Colonic mucosa (tissue), 4 donors: ENCODE data around the gene SMPD1. TPM values are rescaled to one million over a fixed set of nuclear protein-coding genes. Genes with fewer than 3 reads are reported as not detected.

ENCODE experiments used
- DNase-seq: peaks from one replicate; pipeline ENCODE4 v3.0.0-alpha.2; 2020
- H3K27ac ChIP-seq: fragments of 200-600 bp; one replicate; pipeline ENCODE4 v1.8.0; 2021
- H3K27me3 ChIP-seq: fragments of 200-600 bp; one replicate; pipeline ENCODE4 v1.8.0; 2021
- H3K36me3 ChIP-seq: fragments of 200-600 bp; one replicate; pipeline ENCODE4 v1.8.0; 2021
- H3K4me1 ChIP-seq: fragments of 200-600 bp; one replicate; pipeline ENCODE4 v1.8.0; 2021; ENCODE audit warnings: mild to moderate bottlenecking
- H3K4me3 ChIP-seq: fragments of 200-600 bp; one replicate; pipeline ENCODE4 v1.8.0; 2021
- H3K9ac ChIP-seq, 2 donors: one replicate each; pipeline ENCODE4 v1.7.0; 2013; ENCODE audit warnings: control low read depth in 2 of 2, low read depth in 2 of 2, low read length in 2 of 2
- H3K9me3 ChIP-seq: fragments of 200-600 bp; one replicate; pipeline ENCODE4 v1.8.0; 2021
- intact Hi-C: fragments of 100-400 bp; cut with DNase I; formaldehyde crosslinking; loops from one replicate; pipeline ENCODE4 v1.14.1; 2022
- total RNA-seq, 2 donors: library from RNA; stranded (reverse); fragmentation: NEBNext Ultra II Directional in 1 of 2; extraction: Animal tissue kit (Norgen Biotek cat#: 25700) in 1 of 2; gene quantifications; one replicate each; pipeline ENCODE4 v1.2.1, GENCODE V29; 2021
- TF ChIP-seq, protein P1 (sequence below): fragments of 200-600 bp; IDR thresholded peaks from one replicate; pipeline ENCODE4 v1.8.0; 2022; ENCODE audit warnings: antibody characterized with exemption, mild to moderate bottlenecking
- donor health status: healthy.
- donor health status: DM: no; HTN: no; CAD: no.
- donor health status: DM: no; HTN: no; CAD: no.

The SMPD1 gene
- total RNA-seq, 2 donors from 2014 or later: 49.3 to 57.1 TPM

- intact Hi-C loops: no loop called here
Observed at GRCh38 chr11:6433998-6434660, 43.9 kb downstream of the SMPD1 start.

DNA sequence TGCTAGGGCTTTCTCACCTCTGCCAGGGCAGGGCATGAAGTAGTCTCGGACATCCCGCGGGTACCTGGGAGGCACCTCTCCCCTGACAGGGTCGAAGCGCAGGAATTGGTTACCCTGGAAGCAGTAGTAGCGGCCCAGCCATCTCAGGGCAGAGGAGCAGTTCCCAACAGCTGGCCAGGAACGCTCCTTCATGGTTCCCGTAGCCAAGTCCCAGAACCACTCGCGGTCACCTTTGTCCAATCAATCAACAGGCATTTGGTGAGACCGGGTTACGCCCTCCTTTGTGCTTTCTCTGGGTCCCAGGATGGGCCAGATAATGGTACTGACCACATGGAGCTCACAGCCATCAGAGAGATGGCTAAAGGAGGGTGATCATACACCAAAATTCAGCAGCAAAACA is 47.1 kb downstream of the SMPD1 start:
- intact Hi-C loops: no loop called here
- Histone ChIP-seq H3K4me1 (no peaks in the 10 kb centered on the region), H3K9ac (no peak overlapping the region), H3K4me3 (no peak overlapping the region), H3K9me3 (no peaks in the 10 kb centered on the region), H3K27me3 (no peaks in the 10 kb centered on the region), H3K36me3 (no peaks in the 10 kb centered on the region), H3K27ac (no peak overlapping the region)
- TF ChIP-seq, protein P1, sequence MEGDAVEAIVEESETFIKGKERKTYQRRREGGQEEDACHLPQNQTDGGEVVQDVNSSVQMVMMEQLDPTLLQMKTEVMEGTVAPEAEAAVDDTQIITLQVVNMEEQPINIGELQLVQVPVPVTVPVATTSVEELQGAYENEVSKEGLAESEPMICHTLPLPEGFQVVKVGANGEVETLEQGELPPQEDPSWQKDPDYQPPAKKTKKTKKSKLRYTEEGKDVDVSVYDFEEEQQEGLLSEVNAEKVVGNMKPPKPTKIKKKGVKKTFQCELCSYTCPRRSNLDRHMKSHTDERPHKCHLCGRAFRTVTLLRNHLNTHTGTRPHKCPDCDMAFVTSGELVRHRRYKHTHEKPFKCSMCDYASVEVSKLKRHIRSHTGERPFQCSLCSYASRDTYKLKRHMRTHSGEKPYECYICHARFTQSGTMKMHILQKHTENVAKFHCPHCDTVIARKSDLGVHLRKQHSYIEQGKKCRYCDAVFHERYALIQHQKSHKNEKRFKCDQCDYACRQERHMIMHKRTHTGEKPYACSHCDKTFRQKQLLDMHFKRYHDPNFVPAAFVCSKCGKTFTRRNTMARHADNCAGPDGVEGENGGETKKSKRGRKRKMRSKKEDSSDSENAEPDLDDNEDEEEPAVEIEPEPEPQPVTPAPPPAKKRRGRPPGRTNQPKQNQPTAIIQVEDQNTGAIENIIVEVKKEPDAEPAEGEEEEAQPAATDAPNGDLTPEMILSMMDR: no peak
- no peak for DNase-seq

More at GRCh38 chr11:6433998-6434660, 43.9 kb downstream of the SMPD1 start:
- DNase-seq: no peak
- Histone ChIP-seq H3K36me3 (no peaks in the 10 kb centered on the region), H3K27me3 (no peaks in the 10 kb centered on the region), H3K9me3 (no peaks in the 10 kb centered on the region), H3K4me3 (no peak overlapping the region), H3K4me1 (no peaks in the 10 kb centered on the region), H3K27ac (no peak overlapping the region), H3K9ac (no peak overlapping the region)
- TF ChIP-seq, protein P1: no peak

GRCh38 chr11:6437993-6438392 is 47.7 kb downstream of the SMPD1 start:
- H3K36me3 ChIP-seq: no peaks in the 10 kb centered on the region
- H3K9me3 ChIP-seq: no peaks in the 10 kb centered on the region
- no peak overlapping the region for H3K9ac ChIP-seq
- no peaks in the 10 kb centered on the region for H3K27me3 ChIP-seq
- H3K4me3 ChIP-seq: no peak overlapping the region
- DNase-seq: no peak
- intact Hi-C loops: loop anchor here (2.0 kb wide), 1 partner anchor 67 kb away; no protein-coding TSS in a partner anchor
- H3K27ac ChIP-seq: no peak overlapping the region
- H3K4me1 ChIP-seq: no peaks in the 10 kb centered on the region
- TF ChIP-seq, protein P1: no peak

GRCh38 chr11:6438979-6439571 is 48.8 kb downstream of the SMPD1 start:
- DNase-seq: peak; percentile 70
- TF ChIP-seq, protein P1: peak; percentile 68
- Histone ChIP-seq H3K4me3 (no peak overlapping the region), H3K9me3 (no peaks in the 10 kb centered on the region), H3K36me3 (no peaks in the 10 kb centered on the region), H3K4me1 (no peaks in the 10 kb centered on the region), H3K27me3 (no peaks in the 10 kb centered on the region), H3K27ac (no peak overlapping the region), H3K9ac (no peak overlapping the region)
- intact Hi-C loops: loop anchor here (2.0 kb wide), 1 partner anchor 66 kb away; no protein-coding TSS in a partner anchor

DNA sequence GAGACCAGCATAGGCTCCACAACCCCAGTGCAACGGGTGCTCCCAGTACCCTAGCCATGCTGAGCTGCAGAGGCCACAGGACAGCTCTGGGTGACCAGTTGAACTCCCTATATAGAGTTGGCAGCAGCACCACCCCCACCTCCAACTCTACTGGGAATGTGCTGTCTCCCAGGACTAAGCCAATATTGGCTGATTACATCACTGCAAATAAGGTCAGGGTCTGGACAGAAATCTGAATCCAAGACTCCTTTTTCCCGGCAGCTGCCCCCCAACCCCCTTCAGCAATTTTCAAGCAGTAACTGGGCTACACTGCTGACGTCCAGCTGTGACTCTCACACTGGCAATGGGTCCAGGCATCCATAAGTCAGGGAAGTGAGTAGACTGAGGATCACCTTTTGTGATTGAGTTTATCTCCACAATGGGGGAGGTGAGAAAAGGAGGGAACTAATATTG is 50.7 kb downstream of the SMPD1 start, which contains the start of gene HPX:
Gene HPX (minus strand): TSS at position 82 of the 453 bp plus-strand sequence. CDS start 24 bp downstream, at position 58.
- Histone ChIP-seq H3K4me3 (no peak within 1 kb of the TSS), H3K4me1 (no peaks in the 10 kb centered on the region), H3K27ac (no peak within 1 kb of the TSS), H3K9me3 (no peaks in the 10 kb centered on the region), H3K27me3 (no peaks in the 10 kb centered on the region), H3K9ac (no peak within 1 kb of the TSS), H3K36me3 (no peaks in the 10 kb centered on the region)
- intact Hi-C loops: no loop called here
- DNase-seq: no peak
- TF ChIP-seq, protein P1: no peak
